GM12878 (cell line): ENCODE data around the gene ZNF526. TPM values are rescaled to one million over a fixed set of nuclear protein-coding genes. Genes with fewer than 3 reads are reported as not detected.

Source experiments
- ATAC-seq: fragments of 200-7000 bp; cut with Tn5 transposase; 3 replicates; pipeline ENCODE4 v1.9.1; 2020; ENCODE audit warnings: mild to moderate bottlenecking, moderate library complexity
- BruUV-seq: library from RNA; stranded (reverse); fragments of 400-500 nt; replicated peaks from 2 replicates; lab custom pipeline; 2021; lab: Mats Ljungman, UMichigan
- CTCF ChIA-PET: fragments of 300-600 bp; sonication (Branson Sonifier 250); formaldehyde crosslinking; extraction: SDS; loops from one replicate; lab custom pipeline; 2021; ENCODE audit warnings: inconsistent platforms; lab: Yijun Ruan, JAX
- POLR2A ChIA-PET: fragments of 350-600 bp; formaldehyde crosslinking; extraction: SDS; loops from one replicate; lab custom pipeline; 2021; ENCODE audit warnings: inconsistent platforms; lab: Charles Lee
- RAD21 ChIA-PET: fragments of 300-600 bp; sonication (Branson Sonifier 250); formaldehyde crosslinking; loops from one replicate; lab custom pipeline; 2023; ENCODE audit warnings: antibody characterized with exemption; ENCODE audit not compliant: unreplicated experiment; lab: Charles Lee
- SMC1A ChIA-PET: fragments of 300-600 bp; sonication (Branson Sonifier 250); formaldehyde crosslinking; loops from one replicate; lab custom pipeline; 2023; ENCODE audit not compliant: unreplicated experiment, uncharacterized antibody; lab: Charles Lee
- DNase-seq: peaks from one replicate; pipeline ENCODE4 v3.0.0-alpha.2; 2011; ENCODE audit warnings: low read depth, low spot score
- FAIRE-seq: peaks from 3 replicates; lab custom pipeline; 2011; peaks lifted over from hg19 to GRCh38; lab: Jason Lieb, UNC
- H2AFZ ChIP-seq: 2 replicates; pipeline ENCODE4 v1.6.0; 2011; ENCODE audit warnings: low read depth, low read length, control low read depth; ENCODE audit not compliant: control insufficient read depth
- H3K27ac ChIP-seq: 2 replicates; pipeline ENCODE4 v1.5.1; 2011; ENCODE audit warnings: control low read depth; ENCODE audit not compliant: control insufficient read depth, insufficient read depth
- H3K27me3 ChIP-seq, 2 experiments: replicated peaks in 1 of 2; 2 replicates each; pipeline versions ENCODE4 v1.6.0 to v1.6.1; 2011; ENCODE audit warnings: low read length in 1 of 2; ENCODE audit not compliant: control insufficient read depth in 2 of 2, insufficient read depth in 2 of 2
- H3K36me3 ChIP-seq, 2 experiments: 2 replicates each; pipeline ENCODE4 v1.5.1; 2011; ENCODE audit warnings: low read length in 1 of 2; ENCODE audit not compliant: control insufficient read depth in 2 of 2, insufficient read depth in 2 of 2
- H3K4me1 ChIP-seq: 2 replicates; pipeline ENCODE4 v1.6.1; 2011; ENCODE audit warnings: mild to moderate bottlenecking, low read length, moderate library complexity, mixed read lengths; ENCODE audit not compliant: control insufficient read depth, insufficient read depth
- H3K4me2 ChIP-seq: 2 replicates; pipeline ENCODE4 v1.6.0; 2011; ENCODE audit warnings: control low read depth; ENCODE audit not compliant: control insufficient read depth, insufficient read depth
- H3K4me3 ChIP-seq: fragments of 200-600 bp; sonication (generic); 2 replicates; pipeline ENCODE4 v1.5.1; 2016
- H3K79me2 ChIP-seq: 2 replicates; pipeline ENCODE4 v1.6.0; 2011; ENCODE audit warnings: low read length; ENCODE audit not compliant: control insufficient read depth, insufficient read depth
- H3K9ac ChIP-seq: 2 replicates; pipeline ENCODE4 v1.8.0; 2011; ENCODE audit warnings: low read length, control low read depth, mixed read lengths; ENCODE audit not compliant: control insufficient read depth, insufficient read depth
- H3K9me3 ChIP-seq: replicated peaks from 3 replicates; pipeline ENCODE4 v1.5.1; 2011; ENCODE audit warnings: mild to moderate bottlenecking, low read length; ENCODE audit not compliant: control insufficient read depth, insufficient read depth
- H4K20me1 ChIP-seq: 2 replicates; pipeline ENCODE4 v1.6.0; 2011; ENCODE audit not compliant: control insufficient read depth, insufficient read depth
- ASH2L ChIP-seq: fragments of 300-600, 200-600 bp; sonication (generic); IDR thresholded peaks from 2 replicates; pipeline ENCODE4 v1.6.1; 2017; ENCODE audit warnings: low read depth, mild to moderate bottlenecking, borderline replicate concordance
- EP300 ChIP-seq, 2 experiments: fragments of 150-350 bp in 1 of 2; IDR thresholded peaks; 2 replicates each; pipeline ENCODE4 v1.6.1; 2011 to 2012; ENCODE audit warnings: low read depth in 2 of 2, low read length in 2 of 2, borderline replicate concordance in 1 of 2, improper control_type of control experiment in 1 of 2, inconsistent platforms in 1 of 2; ENCODE audit not compliant: control insufficient read depth in 1 of 2
- NFYB ChIP-seq: IDR thresholded peaks from 2 replicates; pipeline ENCODE4 v1.6.1; 2011; ENCODE audit warnings: low read depth, mild to moderate bottlenecking, low read length, improper control_type of control experiment, moderate library complexity; ENCODE audit not compliant: insufficient read depth
- REST ChIP-seq: IDR thresholded peaks from 2 replicates; pipeline ENCODE4 v1.6.1; 2012; ENCODE audit warnings: mild to moderate bottlenecking, low read depth, low read length
- SMAD5 ChIP-seq: IDR thresholded peaks from 2 replicates; pipeline ENCODE4 v1.6.1; 2016; ENCODE audit warnings: antibody characterized with exemption, low read depth
- USF1 ChIP-seq: IDR thresholded peaks from 2 replicates; pipeline ENCODE4 v1.6.1; 2011; ENCODE audit warnings: borderline replicate concordance, low read depth, mild to moderate bottlenecking, moderate library complexity, mixed read lengths, low read length; ENCODE audit not compliant: insufficient read depth; ENCODE audit errors: extremely low read length
- ZNF217 ChIP-seq: fragments of 450-650 bp; IDR thresholded peaks from 2 replicates; pipeline ENCODE4 v1.6.1; 2017; ENCODE audit warnings: antibody characterized with exemption, mild to moderate bottlenecking
- ZNF622 ChIP-seq: fragments of 450-650 bp; IDR thresholded peaks from 2 replicates; pipeline ENCODE4 v1.6.1; 2017; ENCODE audit warnings: mild to moderate bottlenecking, inconsistent platforms
- WGBS: methylation state at CpG from one replicate; pipeline ENCODE4 v1.1.6; 2016; ENCODE audit warnings: low lambda C conversion rate; ENCODE audit not compliant: insufficient replicate concordance, insufficient coverage; ENCODE audit errors: missing lambda C conversion rate; 5-methylcytosine and 5-hydroxymethylcytosine counted together
- in situ Hi-C: fragments of 300-500 bp; cut with MboI; formaldehyde crosslinking; loops from 9 replicates; pipeline ENCODE4 v1.14.3; 2018; ENCODE audit warnings: mixed read lengths
- intact Hi-C: fragments of 100-400 bp; cut with micrococcal nuclease; formaldehyde crosslinking; loops from one replicate; pipeline ENCODE4 v1.14.2; 2022; ENCODE audit not compliant: unreplicated experiment
- polyA plus RNA-seq, 11 experiments: library from polyadenylated mRNA; depleted of rRNA in 4 of 11; unstranded in 6 of 11; stranded (reverse) in 5 of 11; fragments of >200 nt; fragmentation: Nextera tagmentation in 4 of 11; fragmentation: Illumina TruSeq in 1 of 11; extraction: Ambion mirVana in 4 of 11; extraction: Trizol in 1 of 11; gene quantifications; 1 replicate in 1 of 11; 2 replicates in 10 of 11; pipeline versions ENCODE4 v1.2.1 to v1.2.3, GENCODE V29; 2011 to 2016; ENCODE audit warnings: inconsistent platforms in 2 of 11, missing spikeins in 2 of 11, low read depth in 1 of 11
- total RNA-seq, 4 experiments: library from RNA; depleted of rRNA in 3 of 4; stranded (reverse); fragments of >200 nt in 3 of 4; fragmentation: Illumina TruSeq in 1 of 4; extraction: Trizol in 1 of 4; gene quantifications; 2 replicates each; pipeline versions ENCODE4 v1.2.1 to v1.2.3, GENCODE V29; 2013 to 2021

The ZNF526 gene
- total and polyA plus RNA-seq, 10 of the 15 experiments (the other 5 are each of a cell fraction or from before 2014, with no cell fraction given), result 1.8 to 18.3 (median 5.5) TPM

GRCh38 chr19:42173695-42174094 is 46.4 kb upstream of the ZNF526 start (continued):
- TF ChIP-seq REST (no peak), USF1 (no peak), NFYB (no peak)

- Histone ChIP-seq H3K36me3 (no peaks in the 10 kb centered on the region), H3K27me3 (peaks cover 10 to 32% of the 10 kb centered on the region in 2 experiments), H3K4me3 (no peak overlapping the region), H2AFZ (no peak overlapping the region), H3K79me2 (no peaks in the 10 kb centered on the region), H3K27ac (no peak overlapping the region), H4K20me1 (no peaks in the 10 kb centered on the region; the same call in 1 of the 2 replicates), H3K4me1 (no peaks in the 10 kb centered on the region), H3K9ac (no peak overlapping the region), H3K9me3 (no peaks in the 10 kb centered on the region), H3K4me2 (no peak overlapping the region)
- BruUV-seq, result no TSS peak
- TF ChIP-seq SMAD5 (no peak), ZNF622 (no peak), EP300 (IDR thresholded peaks at IDR 0.05; ENCODE audit: borderline replicate concordance in 1 of 2, control insufficient read depth in 1 of 2, low read depth in 2 of 2, low read length in 2 of 2) (no peak), ZNF217 (no peak), ASH2L (no peak)
- intact Hi-C loops (no loop called here), in situ Hi-C loops (no loop called here)
- DNase-seq (no peak), ATAC-seq (no peak), FAIRE-seq (no peak)
- RAD21 ChIA-PET, result no interaction called here
- 49% methylated on average over 11 of the region's 11 CpGs for WGBS
- CTCF ChIA-PET, result interaction anchor here (1.7 kb wide), 1 partner anchor 122 kb away, joined by 4 read pairs; no protein-coding TSS in a partner anchor
- SMC1A ChIA-PET, result no interaction called here
- POLR2A ChIA-PET, result no interaction called here
These were observed 45.9 kb upstream of the ZNF526 start for GRCh38 chr19:42174188-42174587.
